HEK293 (cell line): ENCODE measurements around the gene CHCHD6.

ENCODE experiments used
- ATF2 ChIP-seq: fragments of 450-650 bp; formaldehyde crosslinking; IDR thresholded peaks from 2 replicates; pipeline ENCODE4 v1.5.1; 2016; ENCODE audit warnings: missing biosample characterization, missing genetic modification characterization, low read depth
- CTCF ChIP-seq: fragments of 450-650 bp; formaldehyde crosslinking; IDR thresholded peaks from 2 replicates; pipeline ENCODE4 v1.5.1; 2016; ENCODE audit warnings: missing biosample characterization, missing genetic modification characterization
- GLI2 ChIP-seq: fragments of 450-650 bp; formaldehyde crosslinking; IDR thresholded peaks from 2 replicates; pipeline ENCODE4; 2017; ENCODE audit warnings: missing biosample characterization, missing genetic modification characterization, low read depth, borderline replicate concordance
- RBAK ChIP-seq: fragments of 450-650 bp; formaldehyde crosslinking; IDR thresholded peaks from 2 replicates; pipeline ENCODE4 v1.5.1; 2016; ENCODE audit warnings: missing biosample characterization, missing genetic modification characterization
- REST ChIP-seq: fragments of 450-650 bp; formaldehyde crosslinking; IDR thresholded peaks from 2 replicates; pipeline ENCODE4 v1.5.1; 2016; ENCODE audit warnings: missing biosample characterization, missing genetic modification characterization
- ZBTB48 ChIP-seq: fragments of 450-650 bp; formaldehyde crosslinking; IDR thresholded peaks from 2 replicates; pipeline ENCODE4 v1.5.1; 2016; ENCODE audit warnings: missing biosample characterization, missing genetic modification characterization
- ZNF311 ChIP-seq: fragments of 450-650 bp; formaldehyde crosslinking; IDR thresholded peaks from 2 replicates; pipeline ENCODE4 v1.5.1; 2017; ENCODE audit warnings: missing biosample characterization, missing genetic modification characterization, borderline replicate concordance
- ZNF548 ChIP-seq: fragments of 450-650 bp; formaldehyde crosslinking; IDR thresholded peaks from 2 replicates; pipeline ENCODE4 v1.5.1; 2016; ENCODE audit warnings: missing biosample characterization, missing genetic modification characterization
- ZNF629 ChIP-seq: fragments of 450-650 bp; formaldehyde crosslinking; IDR thresholded peaks from 2 replicates; pipeline ENCODE4 v1.5.1; 2017; ENCODE audit warnings: missing biosample characterization, missing genetic modification characterization

GRCh38 chr3:126910231-126910630 lies 206.2 kb downstream of the CHCHD6 start:
- TF ChIP-seq ZNF548 (tag by site-specific recombination) (no peak), ZNF629 (tag by site-specific recombination) (no peak), ZNF311 (tag by site-specific recombination) (no peak), ATF2 (no peak), GLI2 (no peak), ZBTB48 (no peak), CTCF (tag by site-specific recombination) (no peak), REST (tag by site-specific recombination) (no peak), RBAK (tag by site-specific recombination) (no peak)
